Loucy (cell line): ENCODE data around the gene GIGYF1.

Experiments
- CTCF ChIP-seq: fragments of 200-600 bp; sonication (generic); conservative IDR thresholded peaks from 2 replicates; pipeline ENCODE4 v1.5.1; 2014; ENCODE audit warnings: mild to moderate bottlenecking, antibody characterized with exemption, low read length
- EZH2phosphoT487 ChIP-seq: fragments of 200-600 bp; IDR thresholded peaks from 2 replicates; pipeline ENCODE4 v1.6.1; 2018; ENCODE audit warnings: antibody characterized with exemption, mild to moderate bottlenecking, moderate library complexity, borderline replicate concordance

GRCh38 chr7:100685631-100686145, 8.4 kb downstream of the GIGYF1 start:
- TF ChIP-seq CTCF (no peak), EZH2phosphoT487 (no peak)
